Osteoblast (primary cell): Measurements from ENCODE around the gene FAR1. TPM values are rescaled to one million over a fixed set of nuclear protein-coding genes. Genes with fewer than 3 reads are reported as not detected.
"Not testable (repeated sequence)": the region's sequence is repeated elsewhere in the genome, so short reads cannot be mapped to it uniquely, and the experiment has no call there.

Source experiments
- DNase-seq: peaks from one replicate; pipeline ENCODE4 v3.0.0; 2011; ENCODE audit warnings: low spot score, mixed read lengths; ENCODE audit not compliant: insufficient read length; ENCODE audit errors: missing footprints
- H2AFZ ChIP-seq: 2 replicates; pipeline ENCODE4 v1.6.0; 2011; ENCODE audit warnings: mild to moderate bottlenecking, low read length
- H3K27ac ChIP-seq: 2 replicates; pipeline ENCODE4 v1.5.1; 2011; ENCODE audit warnings: mild to moderate bottlenecking, low read depth, low read length, moderate library complexity
- H3K27me3 ChIP-seq: 2 replicates; pipeline ENCODE4 v1.6.0; 2012; ENCODE audit warnings: mild to moderate bottlenecking, control low read depth, inconsistent platforms, low read length, moderate library complexity; ENCODE audit not compliant: insufficient read depth
- H3K36me3 ChIP-seq: 2 replicates; pipeline ENCODE4 v1.5.1; 2011; ENCODE audit warnings: mild to moderate bottlenecking, low read length, control low read depth, moderate library complexity; ENCODE audit not compliant: insufficient read depth
- H3K4me1 ChIP-seq: 2 replicates; pipeline ENCODE4 v1.5.1; 2011; ENCODE audit warnings: mild to moderate bottlenecking, low read length, control low read depth, moderate library complexity; ENCODE audit not compliant: insufficient read depth
- H3K4me2 ChIP-seq: 2 replicates; pipeline ENCODE4 v1.6.0; 2011; ENCODE audit warnings: mild to moderate bottlenecking, low read length; ENCODE audit not compliant: insufficient read depth
- H3K4me3 ChIP-seq: fragments of 200-600 bp; sonication (generic); 3 replicates; pipeline ENCODE4 v1.5.1; 2012; ENCODE audit warnings: mild to moderate bottlenecking, low read length, inconsistent platforms; ENCODE audit not compliant: insufficient read depth
- H3K79me2 ChIP-seq: 2 replicates; pipeline ENCODE4 v1.6.0; 2012; ENCODE audit warnings: mild to moderate bottlenecking, low read length, control low read depth, inconsistent platforms; ENCODE audit not compliant: insufficient read depth
- H3K9me3 ChIP-seq: 2 replicates; pipeline ENCODE4 v1.5.1; 2011; ENCODE audit warnings: low read depth, low read length, control low read depth
- H4K20me1 ChIP-seq: 2 replicates; pipeline ENCODE4 v1.6.0; 2012; ENCODE audit warnings: mild to moderate bottlenecking, low read length, control low read depth; ENCODE audit not compliant: insufficient read depth
- CTCF ChIP-seq: IDR thresholded peaks from 2 replicates; pipeline ENCODE4 v1.5.1; 2011; ENCODE audit warnings: mild to moderate bottlenecking, low read depth, low read length, moderate library complexity; ENCODE audit errors: extremely low read depth
- total RNA-seq: library from RNA; depleted of rRNA; stranded (reverse); fragments of >200 nt; gene quantifications from 2 replicates; pipeline ENCODE4 v1.2.3, GENCODE V29; 2012

FAR1 gene, protein sequence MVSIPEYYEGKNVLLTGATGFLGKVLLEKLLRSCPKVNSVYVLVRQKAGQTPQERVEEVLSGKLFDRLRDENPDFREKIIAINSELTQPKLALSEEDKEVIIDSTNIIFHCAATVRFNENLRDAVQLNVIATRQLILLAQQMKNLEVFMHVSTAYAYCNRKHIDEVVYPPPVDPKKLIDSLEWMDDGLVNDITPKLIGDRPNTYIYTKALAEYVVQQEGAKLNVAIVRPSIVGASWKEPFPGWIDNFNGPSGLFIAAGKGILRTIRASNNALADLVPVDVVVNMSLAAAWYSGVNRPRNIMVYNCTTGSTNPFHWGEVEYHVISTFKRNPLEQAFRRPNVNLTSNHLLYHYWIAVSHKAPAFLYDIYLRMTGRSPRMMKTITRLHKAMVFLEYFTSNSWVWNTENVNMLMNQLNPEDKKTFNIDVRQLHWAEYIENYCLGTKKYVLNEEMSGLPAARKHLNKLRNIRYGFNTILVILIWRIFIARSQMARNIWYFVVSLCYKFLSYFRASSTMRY
- 61.9 and 70.1 TPM in 2 replicates for total RNA-seq

- TF ChIP-seq CTCF, result peak; percentile 39
- Histone ChIP-seq H2AFZ (peak within 1 kb of the TSS; percentile 97), H3K27ac (peak within 1 kb of the TSS; percentile 67), H3K4me1 (peaks cover 22% of the 10 kb centered on the region), H3K27me3 (no peaks in the 10 kb centered on the region), H3K4me3 (peak within 1 kb of the TSS; percentile 83), H3K9me3 (no peaks in the 10 kb centered on the region), H4K20me1 (peaks cover 22% of the 10 kb centered on the region), H3K4me2 (peak within 1 kb of the TSS; percentile 99), H3K36me3 (no peaks in the 10 kb centered on the region), H3K79me2 (peaks cover 46% of the 10 kb centered on the region)
- DNase-seq, result peak; percentile 99
Measured at GRCh38 chr11:13668102-13668956, at the start of gene FAR1. Gene FAR1, plus strand, starts transcription at chr11:13668668. Its CDS starts 26,098 bp downstream, at chr11:13694766.

DNA sequence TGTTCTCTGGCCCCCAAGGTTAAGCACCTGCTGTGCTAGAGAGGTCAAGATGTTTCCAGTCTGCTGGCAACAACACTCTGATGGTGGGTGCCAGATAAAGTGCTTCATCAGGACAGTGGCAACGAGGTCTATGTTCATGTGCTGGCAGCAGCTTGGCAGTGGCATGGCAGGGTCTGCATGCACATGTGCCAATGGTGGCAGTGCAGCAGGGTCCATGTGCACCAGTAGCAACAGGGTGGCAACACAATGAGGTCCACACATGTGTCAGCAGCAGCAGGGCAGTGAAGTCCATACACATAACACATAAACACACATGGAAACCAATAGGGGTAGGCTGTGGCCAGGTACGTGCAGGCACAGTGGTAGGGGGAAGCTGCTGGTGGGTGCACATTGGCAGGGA, 48.4 kb upstream of the FAR1 start:
- H4K20me1 ChIP-seq, result no peaks in the 10 kb centered on the region
- no peak overlapping the region for H3K4me3 ChIP-seq
- no peaks in the 10 kb centered on the region for H3K27me3 ChIP-seq
- no peaks in the 10 kb centered on the region for H3K36me3 ChIP-seq
- no peak overlapping the region for H3K27ac ChIP-seq
- no peaks in the 10 kb centered on the region for H3K4me1 ChIP-seq
- no peak for DNase-seq
- no peaks in the 10 kb centered on the region for H3K79me2 ChIP-seq
- no peak overlapping the region for H2AFZ ChIP-seq
- H3K9me3 ChIP-seq, result no peaks in the 10 kb centered on the region
- no peak for TF ChIP-seq CTCF
- H3K4me2 ChIP-seq, result no peak overlapping the region

- not testable (repeated sequence) for H3K4me1 ChIP-seq, H3K9me3 ChIP-seq, DNase-seq, H3K27ac ChIP-seq, H3K36me3 ChIP-seq, H3K4me3 ChIP-seq, H2AFZ ChIP-seq, H3K4me2 ChIP-seq, H4K20me1 ChIP-seq, H3K27me3 ChIP-seq, H3K79me2 ChIP-seq
Measured at GRCh38 chr11:13626818-13627217, 41.6 kb upstream of the FAR1 start.

DNA sequence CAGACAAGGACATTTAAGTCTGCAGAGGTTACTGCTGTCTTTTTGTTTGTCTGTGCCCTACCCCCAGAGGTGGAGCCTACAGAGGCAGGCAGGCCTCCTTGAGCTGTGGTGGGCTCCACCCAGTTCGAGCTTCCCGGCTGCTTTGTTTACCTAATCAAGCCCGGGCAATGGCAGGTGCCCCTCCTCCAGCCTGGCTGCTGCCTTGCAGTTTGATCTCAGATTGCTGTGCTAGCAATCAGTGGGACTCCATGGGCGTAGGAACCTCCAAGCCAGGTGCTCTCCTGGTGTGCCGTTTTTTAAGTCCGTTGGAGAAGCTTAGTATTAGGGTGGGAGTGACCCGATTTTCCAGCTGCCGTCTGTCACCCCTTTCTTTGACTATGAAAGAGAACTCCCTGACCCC, 39.8 kb upstream of the FAR1 start:
- H4K20me1 ChIP-seq, H3K4me2 ChIP-seq, H3K9me3 ChIP-seq, H3K79me2 ChIP-seq, H2AFZ ChIP-seq, H3K27ac ChIP-seq, DNase-seq, H3K4me3 ChIP-seq, H3K4me1 ChIP-seq, H3K27me3 ChIP-seq, H3K36me3 ChIP-seq: not testable (repeated sequence)
